Esophagus squamous epithelium (tissue), 5 donors: ENCODE results near the gene ANO10. TPM values are rescaled to one million over a fixed set of nuclear protein-coding genes. Genes with fewer than 3 reads are reported as not detected.
"Not testable (repeated sequence)": the region's sequence is repeated elsewhere in the genome, so short reads cannot be mapped to it uniquely, and the experiment has no call there.

ENCODE experiments used
- DNase-seq: peaks from one replicate; lab custom pipeline; 2025; lab: John Stamatoyannopoulos, UW
- H3K27ac ChIP-seq, 4 donors: fragments of 200-600 bp; sonication (generic); one replicate each; pipeline ENCODE4 v1.5.1; 2016 to 2019; ENCODE audit warnings: mild to moderate bottlenecking in 1 of 4
- H3K27me3 ChIP-seq, 4 donors: fragments of 200-600 bp; sonication (generic); 1 replicate in 3 of 4; 2 replicates in 1 of 4; pipeline versions ENCODE4 v1.5.1 to v1.6.0; 2017 to 2021; ENCODE audit warnings: antibody characterized with exemption in 1 of 4
- H3K36me3 ChIP-seq, 3 donors: fragments of 200-600 bp; sonication (generic); one replicate each; pipeline ENCODE4 v1.5.1; 2016 to 2019
- H3K4me1 ChIP-seq, 3 donors: fragments of 200-600 bp; sonication (generic); one replicate each; pipeline ENCODE4 v1.5.1; 2017 to 2019
- H3K4me3 ChIP-seq, 4 donors: fragments of 200-600 bp; sonication (generic); 1 replicate in 3 of 4; 2 replicates in 1 of 4; pipeline ENCODE4 v1.5.1; 2016 to 2019; ENCODE audit warnings: mild to moderate bottlenecking in 2 of 4, moderate library complexity in 1 of 4
- H3K9me3 ChIP-seq, 3 donors: fragments of 200-600 bp; sonication (generic); one replicate each; pipeline ENCODE4 v1.5.1; 2016 to 2019
- CTCF ChIP-seq, 6 experiments: fragments of 450-650 bp in 4 of 6; fragments of 200-600 bp in 2 of 6; sonication (generic) in 2 of 6; IDR thresholded peaks; one replicate each; pipeline ENCODE4 v1.5.1; 2016 to 2019; ENCODE audit warnings: antibody characterized with exemption in 6 of 6, mild to moderate bottlenecking in 4 of 6, moderate library complexity in 4 of 6
- POLR2A ChIP-seq, 4 donors: fragments of 450-650 bp; IDR thresholded peaks; one replicate each; pipeline ENCODE4 v1.6.1; 2017; ENCODE audit warnings: antibody characterized with exemption in 4 of 4, mild to moderate bottlenecking in 4 of 4, moderate library complexity in 3 of 4
- WGBS, 2 donors: methylation state at CpG; one replicate each; pipeline ENCODE4 v1.1.5; 2018; 5-methylcytosine and 5-hydroxymethylcytosine counted together
- intact Hi-C: fragments of 100-400 bp; cut with DNase I; formaldehyde crosslinking; loops from one replicate; pipeline ENCODE4 v1.15.0; 2022
- total RNA-seq, 4 donors: library from RNA; depleted of rRNA; stranded (reverse); fragments of >200 nt; gene quantifications; one replicate each; pipeline ENCODE4 v1.1.0, GENCODE V29; 2016
- donor health status: DM: yes; HTN: yes; CAD: no.

Gene ANO10
- total RNA-seq, 4 donors from 2014 or later = 18.5 to 22.3 (median 20.3) TPM

DNA sequence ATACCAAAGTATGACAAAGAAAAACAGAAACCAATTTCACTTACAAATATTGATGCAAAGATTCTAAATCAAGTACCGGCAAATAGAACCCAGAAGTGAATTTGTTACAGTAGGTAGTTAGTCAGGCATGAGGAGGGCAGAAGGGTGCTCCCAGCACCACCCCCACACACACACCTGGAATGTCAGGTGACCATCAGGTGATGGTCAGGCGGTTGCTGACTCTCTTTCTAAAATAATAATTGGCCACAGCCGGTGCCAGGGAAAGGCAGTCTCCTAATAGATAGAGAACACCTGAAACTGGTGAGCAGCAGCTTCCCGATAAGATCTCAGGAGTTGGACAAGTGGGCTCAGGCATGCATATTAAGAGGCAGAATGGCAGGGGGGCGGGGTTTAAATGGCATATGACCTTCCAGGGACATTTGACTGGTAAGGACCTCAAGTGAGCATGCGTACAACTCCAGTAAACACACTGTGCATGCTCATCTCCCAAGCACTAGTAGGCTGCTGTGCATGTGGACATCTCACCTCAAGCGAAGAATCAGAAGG, 131.1 kb downstream of the ANO10 start:
- H3K9me3 ChIP-seq = no peaks in the 10 kb centered on the region
- H3K27me3 ChIP-seq = no peaks in the 10 kb centered on the region
- H3K36me3 ChIP-seq = no peaks in the 10 kb centered on the region
- no peak overlapping the region for H3K27ac ChIP-seq
- H3K4me1 ChIP-seq = no peaks in the 10 kb centered on the region
- no peak for TF ChIP-seq POLR2A (IDR thresholded peaks at IDR 0.05)
- TF ChIP-seq CTCF (IDR thresholded peaks at IDR 0.05) = no peak
- intact Hi-C loops = no loop called here
- no peak overlapping the region for H3K4me3 ChIP-seq
- DNase-seq = no peak
- WGBS, 2 donors = 90 to 93% methylated on average over 4 to 5 of the region's 7 CpGs

- Histone ChIP-seq H3K27me3 (no peaks in the 10 kb centered on the region), H3K4me1 (no peaks in the 10 kb centered on the region), H3K9me3 (no peaks in the 10 kb centered on the region), H3K4me3 (no peak overlapping the region), H3K27ac (no peak overlapping the region), H3K36me3 (no peaks in the 10 kb centered on the region)
- TF ChIP-seq CTCF (IDR thresholded peaks at IDR 0.05) (no peak), POLR2A (IDR thresholded peaks at IDR 0.05) (no peak)
- DNase-seq = no peak
- 60 to 62% methylated on average over 5 of the region's 5 CpGs for WGBS, 2 donors
- intact Hi-C loops = no loop called here
Measured at GRCh38 chr3:43489930-43490329, 131.9 kb downstream of the ANO10 start.

GRCh38 chr3:43485931-43486330, 135.9 kb downstream of the ANO10 start:
- WGBS, 2 donors = 73 to 100% methylated on average over 1 of the region's 1 CpG
- H3K36me3 ChIP-seq = no peaks in the 10 kb centered on the region
- TF ChIP-seq POLR2A (IDR thresholded peaks at IDR 0.05) = no peak
- no peak for TF ChIP-seq CTCF (IDR thresholded peaks at IDR 0.05)

DNA sequence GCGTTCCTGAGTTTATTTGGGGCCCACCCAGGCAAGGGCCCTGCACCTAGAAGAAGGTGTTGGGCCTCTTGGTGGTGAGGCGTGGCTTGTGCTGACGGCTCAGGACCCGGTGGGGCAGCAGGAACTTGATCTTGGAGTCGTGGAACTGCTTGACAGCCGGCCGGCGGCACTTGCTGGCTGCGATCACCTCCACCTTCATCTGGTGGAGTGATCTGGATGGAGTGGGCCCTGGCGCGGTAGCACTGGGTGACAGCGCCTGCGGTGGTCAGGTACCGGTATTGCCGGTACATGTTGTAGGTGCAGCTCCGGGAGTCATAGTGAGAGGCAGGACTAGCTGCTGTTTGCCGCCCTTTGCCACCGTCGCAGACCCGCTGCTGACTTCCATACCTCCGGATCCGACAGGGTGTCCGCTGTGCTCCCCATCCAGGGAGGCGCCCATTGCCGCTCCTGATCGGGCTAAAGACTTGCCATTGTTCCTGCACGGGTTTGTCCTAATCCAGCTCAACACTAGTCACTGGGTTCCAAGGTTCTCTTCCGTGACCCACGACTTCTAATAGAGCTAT, 136.8 kb downstream of the ANO10 start:
- intact Hi-C loops = no loop called here
- WGBS, 2 donors = 95 to 97% methylated on average over 9 to 13 of the region's 29 CpGs
- DNase-seq = no peak
- Histone ChIP-seq H3K36me3 (no peaks in the 10 kb centered on the region), H3K4me1 (no peaks in the 10 kb centered on the region), H3K4me3 (no peak overlapping the region), H3K27me3 (no peaks in the 10 kb centered on the region), H3K27ac (no peak overlapping the region), H3K9me3 (no peaks in the 10 kb centered on the region)
- TF ChIP-seq POLR2A (IDR thresholded peaks at IDR 0.05) (no peak), CTCF (IDR thresholded peaks at IDR 0.05) (no peak)

More at GRCh38 chr3:43485931-43486330, 135.9 kb downstream of the ANO10 start:
- Histone ChIP-seq H3K4me3 (no peak overlapping the region), H3K27ac (no peak overlapping the region), H3K4me1 (no peaks in the 10 kb centered on the region), H3K9me3 (no peaks in the 10 kb centered on the region), H3K27me3 (no peaks in the 10 kb centered on the region)
- intact Hi-C loops = no loop called here
- DNase-seq = no peak

DNA sequence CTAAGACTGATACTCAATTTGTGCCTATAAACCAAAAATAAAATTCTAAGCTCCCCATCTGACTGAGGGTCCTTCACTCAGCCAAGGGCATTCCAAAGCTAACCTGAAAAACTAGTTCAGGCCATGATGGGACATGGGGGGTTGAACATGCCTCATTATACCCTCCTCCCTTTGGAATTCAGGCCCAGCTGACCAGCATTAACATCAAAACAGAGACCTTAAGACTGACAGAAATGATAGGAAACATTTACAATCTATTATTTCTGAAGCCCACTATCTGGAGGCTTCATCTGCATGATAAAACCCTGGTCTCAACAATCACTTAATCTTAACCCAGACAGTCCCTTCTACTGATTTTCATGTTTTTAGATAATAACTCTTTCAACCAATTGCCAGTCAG, 140.4 kb downstream of the ANO10 start:
- Histone ChIP-seq H3K27ac (no peak overlapping the region), H3K27me3 (no peaks in the 10 kb centered on the region), H3K4me1 (no peaks in the 10 kb centered on the region), H3K4me3 (no peak overlapping the region), H3K36me3 (no peaks in the 10 kb centered on the region), H3K9me3 (no peaks in the 10 kb centered on the region)
- no peak for TF ChIP-seq CTCF (IDR thresholded peaks at IDR 0.05)
- intact Hi-C loops = no loop called here
- no peak for DNase-seq

GRCh38 chr3:43478839-43479238, 143.0 kb downstream of the ANO10 start:
- WGBS, 2 donors = 23 to 30% methylated on average over 2 of the region's 2 CpGs
- H3K27ac ChIP-seq = peak overlapping the region in 1 of 4 donors; percentile 46
- DNase-seq, H3K9me3 ChIP-seq, H3K4me3 ChIP-seq, intact Hi-C loops, H3K36me3 ChIP-seq, H3K27me3 ChIP-seq, H3K4me1 ChIP-seq: not testable (repeated sequence)
